H9 (cell line): ENCODE data around the gene DPYD. TPM values are rescaled to one million over a fixed set of nuclear protein-coding genes. Genes with fewer than 3 reads are reported as not detected.

Experiments used
- DNase-seq: peaks from one replicate; pipeline ENCODE4 v3.0.0-alpha.2; 2017
- H2AFZ ChIP-seq: one replicate; pipeline ENCODE4 v1.6.1; 2013; ENCODE audit warnings: mild to moderate bottlenecking, low read length, control low read depth, moderate library complexity
- H2AK5ac ChIP-seq: 2 replicates; pipeline ENCODE4 v1.6.1; 2013; ENCODE audit warnings: low read length, control low read depth, mixed read lengths; ENCODE audit not compliant: insufficient read length
- H2BK120ac ChIP-seq: one replicate; pipeline ENCODE4 v1.6.1; 2013; ENCODE audit warnings: low read depth, mild to moderate bottlenecking, low read length, control low read depth, inconsistent platforms; ENCODE audit not compliant: poor library complexity, severe bottlenecking
- H2BK12ac ChIP-seq: 2 replicates; pipeline ENCODE4 v1.6.1; 2013; ENCODE audit warnings: low read length, control low read depth, mixed read lengths, low read depth; ENCODE audit not compliant: insufficient read length
- H2BK15ac ChIP-seq: 2 replicates; pipeline ENCODE4 v1.6.1; 2013; ENCODE audit warnings: low read depth, low read length, control low read depth
- H2BK20ac ChIP-seq: one replicate; pipeline ENCODE4 v1.6.1; 2013; ENCODE audit warnings: low read depth, mild to moderate bottlenecking, low read length, control low read depth, inconsistent platforms; ENCODE audit not compliant: poor library complexity, severe bottlenecking
- H2BK5ac ChIP-seq: 2 replicates; pipeline ENCODE4 v1.6.1; 2013; ENCODE audit warnings: low read length, control low read depth, mixed read lengths; ENCODE audit not compliant: insufficient read length
- H3K14ac ChIP-seq: 2 replicates; pipeline ENCODE4 v1.6.1; 2013; ENCODE audit warnings: low read length, control low read depth; ENCODE audit not compliant: insufficient read depth
- H3K18ac ChIP-seq: 2 replicates; pipeline ENCODE4 v1.6.1; 2013; ENCODE audit warnings: low read depth, mild to moderate bottlenecking, mixed read lengths, low read length, control low read depth; ENCODE audit not compliant: insufficient read length
- H3K23ac ChIP-seq: 2 replicates; pipeline ENCODE4 v1.6.1; 2013; ENCODE audit warnings: low read length, control low read depth, mixed read lengths, low read depth; ENCODE audit not compliant: insufficient read length
- H3K23me2 ChIP-seq: 2 replicates; pipeline ENCODE4 v1.6.1; 2013; ENCODE audit warnings: low read depth, mild to moderate bottlenecking, mixed read lengths, low read length, control low read depth; ENCODE audit not compliant: insufficient read length, poor library complexity, severe bottlenecking
- H3K27ac ChIP-seq: 2 replicates; pipeline ENCODE4 v1.5.1; 2013; ENCODE audit warnings: low read length, control low read depth, mixed read lengths, low read depth; ENCODE audit not compliant: insufficient read length
- H3K27me3 ChIP-seq: 2 replicates; pipeline ENCODE4 v1.6.1; 2013; ENCODE audit warnings: low read length, control low read depth, inconsistent platforms; ENCODE audit not compliant: insufficient read depth
- H3K4ac ChIP-seq: 2 replicates; pipeline ENCODE4 v1.6.1; 2013; ENCODE audit warnings: low read depth, mild to moderate bottlenecking, control low read depth, inconsistent platforms, low read length, moderate library complexity
- H3K4me1 ChIP-seq: 2 replicates; pipeline ENCODE4 v1.6.1; 2013; ENCODE audit warnings: low read length, control low read depth, inconsistent platforms; ENCODE audit not compliant: insufficient read depth
- H3K4me2 ChIP-seq: 2 replicates; pipeline ENCODE4 v1.6.1; 2013; ENCODE audit warnings: low read length, control low read depth, mixed read lengths; ENCODE audit not compliant: insufficient read length, insufficient read depth
- H3K56ac ChIP-seq: 2 replicates; pipeline ENCODE4 v1.6.1; 2013; ENCODE audit warnings: low read depth, mild to moderate bottlenecking, mixed read lengths, low read length, control low read depth; ENCODE audit not compliant: insufficient read length
- H3K79me1 ChIP-seq: 2 replicates; pipeline ENCODE4 v1.6.1; 2013; ENCODE audit warnings: low read depth, mild to moderate bottlenecking, moderate library complexity, low read length, control low read depth, inconsistent platforms; ENCODE audit not compliant: insufficient read depth, poor library complexity, severe bottlenecking
- H3K79me2 ChIP-seq: 2 replicates; pipeline ENCODE4 v1.6.1; 2013; ENCODE audit warnings: low read length, control low read depth, inconsistent platforms; ENCODE audit not compliant: insufficient read depth
- H3K9ac ChIP-seq: 2 replicates; pipeline ENCODE4 v1.6.1; 2013; ENCODE audit warnings: low read length, control low read depth, mixed read lengths; ENCODE audit not compliant: insufficient read length; ENCODE audit errors: extremely low read depth
- H3K9me3 ChIP-seq: one replicate; pipeline ENCODE4 v1.6.1; 2013; ENCODE audit warnings: low read depth, low read length, inconsistent platforms; ENCODE audit not compliant: control insufficient read depth
- H3T11ph ChIP-seq: one replicate; pipeline ENCODE4 v1.6.1; 2013; ENCODE audit warnings: mild to moderate bottlenecking, low read length, control low read depth, inconsistent platforms
- H4K20me1 ChIP-seq: one replicate; pipeline ENCODE4 v1.6.1; 2013; ENCODE audit not compliant: control insufficient read depth, insufficient read length, insufficient read depth
- H4K5ac ChIP-seq: 2 replicates; pipeline ENCODE4 v1.6.1; 2013; ENCODE audit warnings: low read depth, mild to moderate bottlenecking, mixed read lengths, low read length, control low read depth; ENCODE audit not compliant: insufficient read length
- H4K8ac ChIP-seq: replicated peaks from 2 replicates; pipeline ENCODE4 v1.6.1; 2013; ENCODE audit warnings: low read length, control low read depth, mixed read lengths, low read depth; ENCODE audit not compliant: insufficient read length
- H4K91ac ChIP-seq: 2 replicates; pipeline ENCODE4 v1.6.1; 2013; ENCODE audit warnings: low read depth, mild to moderate bottlenecking, moderate library complexity, mixed read lengths, low read length, control low read depth; ENCODE audit not compliant: insufficient read length
- H3K27ac Mint-ChIP-seq, 3 experiments: 2 replicates in 2 of 3; 3 replicates in 1 of 3; pipeline ENCODE4 v1.8.0; 2020 to 2021; ENCODE audit warnings: mixed read lengths in 3 of 3, mild to moderate bottlenecking in 1 of 3, moderate library complexity in 1 of 3
- H3K27me3 Mint-ChIP-seq: 2 replicates; pipeline ENCODE4 v1.8.0; 2021; ENCODE audit warnings: low read depth, mild to moderate bottlenecking, moderate library complexity, mixed read lengths
- H3K36me3 Mint-ChIP-seq, 3 experiments: 2 replicates in 2 of 3; 3 replicates in 1 of 3; pipeline ENCODE4 v1.8.0; 2020 to 2021; ENCODE audit warnings: low read depth in 3 of 3, mixed read lengths in 3 of 3; ENCODE audit not compliant: insufficient read depth in 1 of 3
- H3K4me1 Mint-ChIP-seq, 2 experiments: 2 replicates each; pipeline ENCODE4 v1.8.0; 2020; ENCODE audit warnings: mixed read lengths in 2 of 2
- H3K4me3 Mint-ChIP-seq, 2 experiments: 2 replicates in 1 of 2; 3 replicates in 1 of 2; pipeline ENCODE4 v1.8.0; 2020 to 2021; ENCODE audit warnings: mild to moderate bottlenecking in 2 of 2, mixed read lengths in 2 of 2, moderate library complexity in 1 of 2
- H3K9me3 Mint-ChIP-seq, 2 experiments: 2 replicates in 1 of 2; 3 replicates in 1 of 2; pipeline ENCODE4 v1.8.0; 2020; ENCODE audit warnings: mild to moderate bottlenecking in 2 of 2, mixed read lengths in 2 of 2, moderate library complexity in 1 of 2
- CTCF ChIP-seq: fragments of 200-600 bp; sonication (generic); conservative IDR thresholded peaks from 3 replicates; pipeline ENCODE4 v1.8.0; 2021; ENCODE audit warnings: antibody characterized with exemption, mild to moderate bottlenecking
- WGBS: extraction: QIAGEN DNeasy Blood & Tissue Kit; methylation state at CpG from one replicate; pipeline ENCODE4 v1.1.7; 2013; ENCODE audit warnings: missing lambda C conversion rate, low lambda C conversion rate, mixed read lengths; ENCODE audit not compliant: insufficient read length; ENCODE audit errors: extremely low coverage; 5-methylcytosine and 5-hydroxymethylcytosine counted together
- total RNA-seq: library from RNA; stranded (reverse); gene quantifications from 2 replicates; pipeline ENCODE4 v1.2.1, GENCODE V29; 2021

DPYD gene
- total RNA-seq, 1 experiment from 2014 or later: 0.37 TPM

GRCh38 chr1:97603776-97604175 lies 317.1 kb downstream of the DPYD start:
- Mint-ChIP-seq H3K9me3 (no peaks in the 10 kb centered on the region), H3K4me3 (no peak overlapping the region), H3K27me3 (no peaks in the 10 kb centered on the region), H3K4me1 (peaks cover 0 to 3% of the 10 kb centered on the region in 2 experiments; a peak in 1 of 4 replicates), H3K27ac (no peak overlapping the region; a peak in 1 of 7 replicates), H3K36me3 (no peaks in the 10 kb centered on the region)
- TF ChIP-seq CTCF: no peak
- no peak overlapping the region for H2BK5ac ChIP-seq
- no peaks in the 10 kb centered on the region for H4K20me1 ChIP-seq
- H3K4ac ChIP-seq: no peak overlapping the region
- no peak overlapping the region for H2AFZ ChIP-seq
- H3K79me2 ChIP-seq: no peaks in the 10 kb centered on the region
- no peak overlapping the region for H3K4me2 ChIP-seq
- no peaks in the 10 kb centered on the region for H3K79me1 ChIP-seq
- no peak overlapping the region for H2BK15ac ChIP-seq
- no peak overlapping the region for H2BK12ac ChIP-seq
- no peak overlapping the region for H2BK20ac ChIP-seq
- no peaks in the 10 kb centered on the region for H3K4me1 ChIP-seq
- no peak overlapping the region for H4K8ac ChIP-seq
- WGBS: no CpG with 5 or more reads among the region's 5 CpGs
- no peak overlapping the region for H4K91ac ChIP-seq
- H3K23me2 ChIP-seq: no peaks in the 10 kb centered on the region
- H2BK120ac ChIP-seq: no peak overlapping the region
- H3K18ac ChIP-seq: no peak overlapping the region
- DNase-seq: no peak
- no peaks in the 10 kb centered on the region for H3K27me3 ChIP-seq
- no peak overlapping the region for H3K9ac ChIP-seq
- no peak overlapping the region for H3K56ac ChIP-seq
- no peak overlapping the region for H3K23ac ChIP-seq
- no peak overlapping the region for H3K14ac ChIP-seq
- H4K5ac ChIP-seq: no peak overlapping the region
- H2AK5ac ChIP-seq: no peak overlapping the region
- H3K27ac ChIP-seq: no peak overlapping the region
- no peaks in the 10 kb centered on the region for H3K9me3 ChIP-seq
- H3T11ph ChIP-seq: no peak overlapping the region
